PC-3 (cell line): Measurements from ENCODE around the gene ADAMTS13.

Source experiments
- EZH2 ChIP-seq: fragments of 300-600 bp; sonication (generic); IDR thresholded peaks from one replicate; pipeline ENCODE4 v1.6.1; 2017; ENCODE audit warnings: antibody characterized with exemption, mild to moderate bottlenecking, low read length; ENCODE audit not compliant: unreplicated experiment
- TF ChIP-seq, protein P1 (sequence below): fragments of 300-600 bp; sonication (generic); conservative IDR thresholded peaks from 2 replicates; pipeline ENCODE4 v1.5.1; 2017; ENCODE audit warnings: antibody characterized with exemption, low read depth, mild to moderate bottlenecking, low read length

- TF ChIP-seq, protein P1, sequence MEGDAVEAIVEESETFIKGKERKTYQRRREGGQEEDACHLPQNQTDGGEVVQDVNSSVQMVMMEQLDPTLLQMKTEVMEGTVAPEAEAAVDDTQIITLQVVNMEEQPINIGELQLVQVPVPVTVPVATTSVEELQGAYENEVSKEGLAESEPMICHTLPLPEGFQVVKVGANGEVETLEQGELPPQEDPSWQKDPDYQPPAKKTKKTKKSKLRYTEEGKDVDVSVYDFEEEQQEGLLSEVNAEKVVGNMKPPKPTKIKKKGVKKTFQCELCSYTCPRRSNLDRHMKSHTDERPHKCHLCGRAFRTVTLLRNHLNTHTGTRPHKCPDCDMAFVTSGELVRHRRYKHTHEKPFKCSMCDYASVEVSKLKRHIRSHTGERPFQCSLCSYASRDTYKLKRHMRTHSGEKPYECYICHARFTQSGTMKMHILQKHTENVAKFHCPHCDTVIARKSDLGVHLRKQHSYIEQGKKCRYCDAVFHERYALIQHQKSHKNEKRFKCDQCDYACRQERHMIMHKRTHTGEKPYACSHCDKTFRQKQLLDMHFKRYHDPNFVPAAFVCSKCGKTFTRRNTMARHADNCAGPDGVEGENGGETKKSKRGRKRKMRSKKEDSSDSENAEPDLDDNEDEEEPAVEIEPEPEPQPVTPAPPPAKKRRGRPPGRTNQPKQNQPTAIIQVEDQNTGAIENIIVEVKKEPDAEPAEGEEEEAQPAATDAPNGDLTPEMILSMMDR, result no peak
- TF ChIP-seq EZH2, result no peak
Measured at GRCh38 chr9:133397895-133398294, 24.3 kb upstream of the ADAMTS13 start.
